SJSA1 (cell line): ENCODE measurements around the gene ADD3. TPM values are rescaled to one million over a fixed set of nuclear protein-coding genes. Genes with fewer than 3 reads are reported as not detected.

Source experiments
- DNase-seq, 2 experiments: peaks; one replicate each; pipeline ENCODE4 v3.0.0-alpha.2; 2015 to 2020; ENCODE audit warnings: low spot score in 2 of 2, low read depth in 1 of 2
- H3K27ac ChIP-seq: fragments of 250-450 bp; sonication (Bioruptor Pico); 2 replicates; pipeline ENCODE4 v1.5.1; 2020; ENCODE audit warnings: mild to moderate bottlenecking, moderate library complexity
- H3K27me3 ChIP-seq: fragments of 250-450 bp; sonication (Bioruptor Pico); replicated peaks from 2 replicates; pipeline ENCODE4 v1.5.1; 2020; ENCODE audit warnings: mild to moderate bottlenecking, moderate library complexity
- H3K36me3 ChIP-seq: fragments of 250-450 bp; sonication (Bioruptor Pico); 2 replicates; pipeline ENCODE4 v1.5.1; 2020; ENCODE audit warnings: mild to moderate bottlenecking
- H3K4me1 ChIP-seq: fragments of 250-450 bp; sonication (Bioruptor Pico); replicated peaks from 2 replicates; pipeline ENCODE4 v1.6.1; 2021; ENCODE audit warnings: mild to moderate bottlenecking
- H3K4me3 ChIP-seq: fragments of 250-450 bp; sonication (Bioruptor Pico); 2 replicates; pipeline ENCODE4 v1.5.1; 2020; ENCODE audit warnings: mild to moderate bottlenecking
- H3K9me3 ChIP-seq: fragments of 250-450 bp; sonication (Bioruptor Pico); replicated peaks from 2 replicates; pipeline ENCODE4 v1.5.1; 2020; ENCODE audit warnings: mild to moderate bottlenecking
- total RNA-seq: library from RNA; depleted of rRNA; stranded (reverse); fragments of >200 nt; shearing (Covaris generic); gene quantifications from 2 replicates; pipeline ENCODE4 v1.2.3, GENCODE V29; 2014

ADD3 gene
- total RNA-seq, 1 experiment from 2014 or later, result 303 TPM

- no peak overlapping the region for H3K4me3 ChIP-seq
- no peak overlapping the region for H3K27ac ChIP-seq
- H3K4me1 ChIP-seq, result peaks cover 26% of the 10 kb centered on the region
- no peak for DNase-seq
- H3K9me3 ChIP-seq, result no peaks in the 10 kb centered on the region
- no peaks in the 10 kb centered on the region for H3K36me3 ChIP-seq
- H3K27me3 ChIP-seq, result no peaks in the 10 kb centered on the region
These were observed 76.1 kb downstream of the ADD3 start for GRCh38 chr10:110083884-110084283.

- H3K27ac ChIP-seq, result no peak overlapping the region
- DNase-seq, result no peak
- H3K9me3 ChIP-seq, result no peaks in the 10 kb centered on the region
- H3K4me3 ChIP-seq, result no peak overlapping the region
- H3K36me3 ChIP-seq, result peaks cover 11% of the 10 kb centered on the region
- no peaks in the 10 kb centered on the region for H3K27me3 ChIP-seq
- peaks cover 12% of the 10 kb centered on the region for H3K4me1 ChIP-seq
These were observed 79.9 kb downstream of the ADD3 start for GRCh38 chr10:110087682-110088081.

GRCh38 chr10:110088367-110089104 is 80.8 kb downstream of the ADD3 start:
- Histone ChIP-seq H3K27ac (no peak overlapping the region), H3K4me3 (no peak overlapping the region), H3K36me3 (peaks cover 11% of the 10 kb centered on the region), H3K9me3 (no peaks in the 10 kb centered on the region), H3K27me3 (no peaks in the 10 kb centered on the region), H3K4me1 (peaks cover 6% of the 10 kb centered on the region)
- DNase-seq, result no peak

GRCh38 chr10:110091830-110092229 is 84.0 kb downstream of the ADD3 start:
- H3K36me3 ChIP-seq, result peaks cover 11% of the 10 kb centered on the region
- H3K4me3 ChIP-seq, result no peak overlapping the region
- H3K27ac ChIP-seq, result no peak overlapping the region
- H3K9me3 ChIP-seq, result no peaks in the 10 kb centered on the region
- DNase-seq, result no peak
- no peaks in the 10 kb centered on the region for H3K27me3 ChIP-seq
- H3K4me1 ChIP-seq, result no peaks in the 10 kb centered on the region

- no peak overlapping the region for H3K27ac ChIP-seq
- H3K36me3 ChIP-seq, result peaks cover 11% of the 10 kb centered on the region
These were observed 85.9 kb downstream of the ADD3 start for GRCh38 chr10:110093722-110094121.

GRCh38 chr10:110094786-110095185 is 87.0 kb downstream of the ADD3 start:
- Histone ChIP-seq H3K27me3 (no peaks in the 10 kb centered on the region), H3K4me1 (no peaks in the 10 kb centered on the region), H3K4me3 (no peak overlapping the region), H3K36me3 (peaks cover 11% of the 10 kb centered on the region), H3K9me3 (no peaks in the 10 kb centered on the region), H3K27ac (no peak overlapping the region)
- DNase-seq, result no peak

More at GRCh38 chr10:110093722-110094121, 85.9 kb downstream of the ADD3 start:
- H3K27me3 ChIP-seq, result no peaks in the 10 kb centered on the region
- no peaks in the 10 kb centered on the region for H3K4me1 ChIP-seq
- DNase-seq, result no peak
- no peak overlapping the region for H3K4me3 ChIP-seq
- H3K9me3 ChIP-seq, result no peaks in the 10 kb centered on the region

- no peak overlapping the region for H3K4me3 ChIP-seq
- no peaks in the 10 kb centered on the region for H3K9me3 ChIP-seq
- H3K36me3 ChIP-seq, result peaks cover 29% of the 10 kb centered on the region
- no peak overlapping the region for H3K27ac ChIP-seq
- H3K4me1 ChIP-seq, result no peaks in the 10 kb centered on the region
- no peaks in the 10 kb centered on the region for H3K27me3 ChIP-seq
- no peak for DNase-seq
These were observed 93.8 kb downstream of the ADD3 start for GRCh38 chr10:110101464-110102144.

- no peak overlapping the region for H3K27ac ChIP-seq
- H3K9me3 ChIP-seq, result no peaks in the 10 kb centered on the region
These were observed 96.2 kb downstream of the ADD3 start for GRCh38 chr10:110103921-110104461.

GRCh38 chr10:110105873-110106272 is 98.1 kb downstream of the ADD3 start:
- Histone ChIP-seq H3K9me3 (no peaks in the 10 kb centered on the region), H3K27ac (no peak overlapping the region), H3K36me3 (peaks cover 36% of the 10 kb centered on the region), H3K4me1 (no peaks in the 10 kb centered on the region), H3K4me3 (no peak overlapping the region), H3K27me3 (no peaks in the 10 kb centered on the region)
- no peak for DNase-seq

More at GRCh38 chr10:110103921-110104461, 96.2 kb downstream of the ADD3 start:
- DNase-seq, result no peak
- Histone ChIP-seq H3K4me3 (no peak overlapping the region), H3K4me1 (no peaks in the 10 kb centered on the region), H3K27me3 (no peaks in the 10 kb centered on the region), H3K36me3 (peaks cover 34% of the 10 kb centered on the region)

- Histone ChIP-seq H3K9me3 (no peaks in the 10 kb centered on the region), H3K4me3 (no peak overlapping the region), H3K27me3 (no peaks in the 10 kb centered on the region), H3K4me1 (no peaks in the 10 kb centered on the region), H3K36me3 (peaks cover 24% of the 10 kb centered on the region), H3K27ac (no peak overlapping the region)
- no peak for DNase-seq
These were observed 99.6 kb downstream of the ADD3 start for GRCh38 chr10:110107430-110107829.

GRCh38 chr10:110107887-110108286 is 100.1 kb downstream of the ADD3 start:
- Histone ChIP-seq H3K27me3 (no peaks in the 10 kb centered on the region), H3K4me3 (no peak overlapping the region), H3K9me3 (no peaks in the 10 kb centered on the region), H3K27ac (no peak overlapping the region), H3K4me1 (no peaks in the 10 kb centered on the region), H3K36me3 (peaks cover 28% of the 10 kb centered on the region)
- DNase-seq, result no peak

GRCh38 chr10:110109511-110109910 is 101.7 kb downstream of the ADD3 start:
- H3K27ac ChIP-seq, result no peak overlapping the region
- peaks cover 31% of the 10 kb centered on the region for H3K36me3 ChIP-seq
- no peaks in the 10 kb centered on the region for H3K9me3 ChIP-seq
- H3K27me3 ChIP-seq, result no peaks in the 10 kb centered on the region
- no peaks in the 10 kb centered on the region for H3K4me1 ChIP-seq
- DNase-seq, result no peak
- H3K4me3 ChIP-seq, result no peak overlapping the region

GRCh38 chr10:110110338-110110737 is 102.6 kb downstream of the ADD3 start:
- no peaks in the 10 kb centered on the region for H3K4me1 ChIP-seq
- H3K36me3 ChIP-seq, result peaks cover 38% of the 10 kb centered on the region
- no peak overlapping the region for H3K4me3 ChIP-seq
- no peak overlapping the region for H3K27ac ChIP-seq
- no peak for DNase-seq
- H3K9me3 ChIP-seq, result no peaks in the 10 kb centered on the region
- H3K27me3 ChIP-seq, result no peaks in the 10 kb centered on the region

- H3K36me3 ChIP-seq, result peaks cover 67% of the 10 kb centered on the region
- no peak overlapping the region for H3K4me3 ChIP-seq
- H3K27ac ChIP-seq, result no peak overlapping the region
- no peaks in the 10 kb centered on the region for H3K4me1 ChIP-seq
- no peaks in the 10 kb centered on the region for H3K27me3 ChIP-seq
- no peak for DNase-seq
- H3K9me3 ChIP-seq, result no peaks in the 10 kb centered on the region
These were observed 106.0 kb downstream of the ADD3 start for GRCh38 chr10:110113670-110114337.
